NCI-H2171 treated with DMSO at 0.1 percent for 48 hours (cell line): Measurements from ENCODE around the gene ATP12A.

Experiments used
- DNase-seq: peaks from one replicate; lab custom pipeline; 2025; lab: John Stamatoyannopoulos, UW

Gene ATP12A

DNA sequence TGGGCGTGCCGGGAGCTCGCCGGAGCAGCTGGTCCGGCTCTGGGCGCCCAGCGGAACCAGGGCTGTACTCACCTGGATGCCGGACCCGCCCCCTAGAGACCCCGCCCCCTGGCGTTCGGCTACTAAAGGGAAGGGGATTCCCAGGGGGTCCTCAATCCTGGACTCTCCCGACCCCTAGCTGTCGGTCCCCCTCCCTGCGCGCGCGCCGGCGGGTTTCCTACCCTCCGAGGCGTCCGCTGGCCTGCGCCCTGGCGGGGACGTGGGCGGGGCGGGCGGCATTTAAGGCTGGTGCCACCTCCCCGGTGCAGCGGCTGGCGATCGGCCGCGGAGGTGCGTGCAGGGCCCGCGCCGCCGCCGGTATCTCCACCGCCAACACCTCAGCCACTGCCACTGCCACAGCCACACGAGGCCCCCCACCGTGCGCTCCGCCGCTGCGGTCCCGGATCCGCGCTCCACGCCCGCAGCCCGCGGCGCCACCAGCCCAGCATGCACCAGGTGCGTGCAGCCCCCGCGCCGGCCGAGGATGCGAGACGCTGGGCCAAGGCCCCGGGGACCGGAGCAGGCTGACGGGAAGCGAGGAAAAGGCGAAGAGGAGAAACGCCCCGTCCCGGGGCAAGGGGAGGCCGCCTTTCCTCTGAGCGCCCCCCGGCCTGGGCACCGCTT, at the start of gene ATP12A:
ATP12A (plus strand) TSS at position 151 of the 663 bp plus-strand sequence; CDS start at position 487, 336 bp downstream.
- no peak for DNase-seq

- DNase-seq = no peak
These were observed 49.2 kb upstream of the ATP12A start for GRCh38 chr13:24630851-24631620.

DNA sequence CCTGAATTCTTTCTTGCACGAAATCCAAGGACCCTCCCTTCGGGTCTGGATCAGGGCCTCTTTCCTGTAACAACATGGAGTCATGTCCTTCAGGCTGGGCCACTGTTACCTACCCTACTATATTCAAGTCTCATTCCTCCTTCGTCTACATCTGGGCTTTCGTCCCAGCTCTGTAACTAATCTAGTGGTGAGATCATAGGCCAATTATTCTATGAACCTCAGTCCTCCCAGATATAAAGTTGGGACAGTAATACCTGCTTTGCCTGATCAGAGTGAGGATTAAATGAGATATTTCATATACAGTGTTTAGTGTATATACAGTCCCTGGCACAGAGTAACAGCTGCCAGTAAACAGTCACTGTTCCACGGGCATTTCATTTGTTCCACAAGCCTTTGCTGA, 48.3 kb upstream of the ATP12A start:
- no peak for DNase-seq

DNA sequence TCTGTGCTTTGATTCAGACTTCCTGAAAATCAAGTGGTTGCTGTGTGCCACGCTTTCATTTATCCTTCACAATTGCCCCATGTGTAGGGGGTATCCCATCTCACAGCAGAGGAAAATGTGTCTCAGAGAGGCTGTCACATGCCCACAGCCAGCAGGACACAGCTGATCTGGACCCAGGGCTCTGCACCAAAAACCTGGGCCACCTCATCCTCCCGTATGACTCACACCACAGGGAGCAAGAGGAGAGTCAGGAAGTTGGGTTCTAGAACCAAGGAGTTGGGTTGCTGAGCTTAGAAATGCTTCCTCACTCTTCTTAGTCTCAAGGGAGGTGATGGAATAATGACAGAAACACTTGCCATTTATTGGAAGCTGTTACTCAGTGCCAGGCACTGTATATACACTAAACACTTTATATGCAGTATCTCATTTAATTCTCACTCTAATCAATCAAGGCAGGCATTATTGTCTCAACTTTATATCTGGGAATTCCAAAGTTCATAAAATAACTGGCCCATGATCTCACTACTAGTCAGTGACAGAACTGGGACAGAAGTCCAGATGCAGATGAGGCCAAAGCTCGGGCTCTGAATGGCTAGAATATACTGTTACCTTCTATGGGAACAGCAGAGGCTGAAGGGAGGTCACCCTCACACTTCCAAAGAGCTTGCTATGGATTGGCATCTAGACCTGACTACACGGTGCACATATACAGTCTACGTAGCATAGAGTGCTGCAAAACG, 47.7 kb upstream of the ATP12A start:
- no peak for DNase-seq

GRCh38 chr13:24636776-24637175, 43.4 kb upstream of the ATP12A start:
- DNase-seq = no peak

GRCh38 chr13:24638096-24638495, 42.1 kb upstream of the ATP12A start:
- DNase-seq = no peak

- DNase-seq = no peak
These were observed 39.5 kb upstream of the ATP12A start for GRCh38 chr13:24640752-24641151.

DNA sequence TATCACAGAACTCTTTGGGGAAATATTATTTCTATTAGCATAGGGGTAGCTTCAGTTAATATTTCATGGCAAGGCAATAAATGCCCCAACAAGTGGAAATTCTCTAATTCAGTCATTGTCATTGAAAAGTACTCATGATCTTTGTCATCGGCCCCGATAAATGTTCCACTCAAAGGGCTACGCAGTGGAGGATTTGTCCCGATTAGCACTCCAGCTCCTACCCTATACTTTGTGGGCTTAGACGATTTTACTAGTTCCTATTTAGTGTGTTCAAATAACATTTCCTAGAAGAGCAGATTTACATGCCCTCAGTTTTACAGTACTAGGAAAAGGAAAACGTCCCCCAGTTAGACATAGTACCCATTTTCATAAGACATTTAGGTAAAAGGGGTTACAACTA, 38.0 kb upstream of the ATP12A start:
- no peak for DNase-seq

DNA sequence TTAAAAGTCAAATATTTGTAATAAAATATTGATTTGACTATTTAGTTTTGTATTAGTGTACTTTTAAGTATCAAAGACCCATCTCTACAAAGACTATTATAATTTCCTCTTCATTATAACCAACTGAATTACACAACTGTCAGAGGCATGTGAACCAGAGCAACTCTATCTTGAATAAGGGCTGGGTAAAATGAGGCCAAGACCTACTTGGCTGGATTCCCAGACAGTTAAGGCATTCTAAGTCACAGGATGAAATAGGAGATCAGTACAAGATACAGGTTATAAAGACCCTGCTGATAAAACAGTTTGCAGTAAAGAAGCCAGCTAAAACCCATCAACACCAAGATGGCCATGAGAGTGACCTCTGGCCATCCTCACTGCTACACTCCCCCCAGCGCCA, 36.2 kb upstream of the ATP12A start:
- DNase-seq = peak; percentile 34

DNA sequence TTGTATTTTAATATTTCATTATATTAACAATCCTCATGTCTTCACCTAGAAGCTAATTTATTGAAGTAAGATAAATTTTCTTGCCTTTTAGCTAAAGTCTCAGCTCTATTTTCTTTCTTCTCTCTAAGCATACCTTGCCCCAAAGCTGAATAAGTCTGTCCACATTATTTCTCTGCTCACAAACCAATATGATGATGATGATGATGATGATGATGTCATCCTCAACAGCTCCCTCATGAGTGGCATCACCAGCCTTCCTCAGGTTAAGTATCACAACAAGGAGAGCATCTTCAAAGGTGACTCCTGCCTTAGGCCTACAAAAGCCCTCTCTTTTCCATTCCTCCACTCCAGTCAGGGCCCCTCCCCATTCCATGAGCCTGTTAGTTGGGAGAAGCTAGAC, 31.9 kb upstream of the ATP12A start:
- DNase-seq = no peak

GRCh38 chr13:24648983-24649687, 31.1 kb upstream of the ATP12A start:
- DNase-seq = no peak

DNA sequence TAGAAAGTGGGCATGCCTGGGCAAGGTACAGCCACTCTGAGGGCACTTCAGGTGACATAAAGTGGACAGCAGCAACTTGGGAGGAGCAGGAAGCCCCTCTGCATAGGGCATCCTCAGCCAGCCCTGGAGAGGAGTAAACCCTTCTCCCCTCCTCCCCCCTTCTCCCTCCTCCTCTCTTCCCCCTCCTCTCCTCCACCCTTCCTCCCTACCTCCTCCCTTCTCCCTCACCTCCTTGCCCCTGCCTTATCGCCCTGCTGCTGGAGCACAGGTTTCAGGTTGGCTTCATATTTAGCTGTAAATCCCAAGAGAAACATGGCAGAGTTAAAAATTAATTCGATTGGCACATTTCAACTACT, 30.5 kb upstream of the ATP12A start:
- no peak for DNase-seq

DNA sequence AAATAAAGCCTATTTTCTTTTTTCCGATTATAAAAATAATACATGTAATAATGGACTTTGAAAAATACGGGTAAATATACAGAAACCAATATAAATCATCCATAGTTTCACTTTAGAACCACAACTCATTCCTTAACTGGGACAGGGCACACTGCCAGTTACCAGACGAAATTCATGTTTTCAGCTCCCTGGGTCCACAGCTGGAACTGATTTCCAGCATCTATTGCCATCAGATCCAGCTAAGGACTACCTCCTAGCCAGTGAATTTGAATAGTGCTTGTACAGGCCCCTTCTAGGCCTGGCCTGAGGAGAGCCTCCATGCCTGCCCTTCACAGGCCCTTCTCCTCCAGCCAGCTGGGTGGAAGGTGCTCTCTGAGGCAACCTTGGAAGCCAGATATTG, 30.0 kb upstream of the ATP12A start:
- DNase-seq = no peak

- no peak for DNase-seq
These were observed 28.4 kb upstream of the ATP12A start for GRCh38 chr13:24651718-24652345.

- no peak for DNase-seq
These were observed 27.8 kb upstream of the ATP12A start for GRCh38 chr13:24652359-24652758.

DNA sequence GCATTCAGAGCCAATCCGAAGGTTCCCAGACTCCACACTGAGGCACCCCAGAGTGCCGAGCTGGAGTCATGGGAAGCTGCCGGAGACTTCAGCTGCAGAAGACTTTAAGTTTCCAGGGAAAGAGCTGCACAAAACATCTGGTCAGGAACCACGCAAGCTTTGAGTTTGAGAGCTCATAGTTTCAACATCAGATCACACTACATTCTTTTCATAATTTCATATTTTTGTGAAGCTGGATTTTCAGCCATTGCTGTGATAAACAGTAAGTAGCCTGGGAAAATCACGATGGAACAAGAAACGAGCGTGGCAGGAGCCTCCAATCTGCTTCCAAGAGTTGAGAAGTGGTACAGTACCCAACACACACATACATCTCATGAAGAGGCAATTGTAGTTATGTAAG, 25.5 kb upstream of the ATP12A start:
- DNase-seq = no peak

DNA sequence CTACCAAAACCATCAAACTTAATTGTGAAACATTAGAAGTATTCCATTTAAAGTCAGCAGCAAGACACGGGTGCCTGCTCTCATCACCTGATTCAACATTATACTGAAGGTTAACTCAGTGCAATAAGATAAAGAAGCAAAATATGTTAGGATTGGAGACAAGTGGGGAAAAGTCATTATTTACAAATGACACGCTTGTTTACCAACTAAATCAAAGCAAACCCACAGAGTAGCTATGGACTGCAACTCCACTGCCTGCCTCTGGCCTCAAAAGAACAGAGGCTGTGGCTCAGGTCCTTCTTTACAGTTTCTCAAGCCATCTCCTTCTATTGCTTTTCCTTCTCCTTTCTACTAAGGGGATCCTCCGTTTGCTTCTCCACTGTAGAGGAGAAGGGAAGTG, 21.0 kb upstream of the ATP12A start:
- no peak for DNase-seq

DNA sequence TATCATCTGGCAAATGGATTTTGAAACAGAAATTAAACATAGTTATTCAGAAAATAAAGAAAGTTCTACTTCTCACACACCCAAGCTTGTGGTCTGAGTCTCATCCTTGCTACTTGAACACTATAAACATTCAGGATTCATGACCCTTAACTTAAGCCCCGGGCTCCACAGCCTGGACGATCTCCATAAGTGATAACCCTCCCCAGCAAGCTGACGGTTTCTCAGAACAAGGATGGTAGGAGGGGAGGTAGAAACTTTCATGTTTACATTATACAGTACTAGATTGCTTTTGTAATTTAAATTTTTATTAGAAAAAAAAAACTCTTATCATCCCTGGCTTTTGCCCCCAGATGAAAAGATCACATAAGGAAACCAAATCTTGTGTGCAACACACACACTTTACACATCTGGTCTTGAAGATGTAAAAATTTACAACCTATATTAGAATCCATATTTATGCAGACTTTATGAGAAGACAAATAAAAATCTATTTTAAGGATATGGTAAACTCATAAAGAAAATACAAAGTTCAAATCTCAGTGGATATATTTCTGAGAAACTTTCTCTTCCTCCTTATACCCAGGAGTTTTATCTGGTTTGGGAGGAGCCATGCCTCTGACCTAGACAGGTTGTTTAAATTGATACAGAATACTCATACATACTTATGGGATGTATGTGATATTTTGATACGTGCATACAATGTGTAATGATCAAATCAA, 20.0 kb upstream of the ATP12A start:
- DNase-seq = no peak

DNA sequence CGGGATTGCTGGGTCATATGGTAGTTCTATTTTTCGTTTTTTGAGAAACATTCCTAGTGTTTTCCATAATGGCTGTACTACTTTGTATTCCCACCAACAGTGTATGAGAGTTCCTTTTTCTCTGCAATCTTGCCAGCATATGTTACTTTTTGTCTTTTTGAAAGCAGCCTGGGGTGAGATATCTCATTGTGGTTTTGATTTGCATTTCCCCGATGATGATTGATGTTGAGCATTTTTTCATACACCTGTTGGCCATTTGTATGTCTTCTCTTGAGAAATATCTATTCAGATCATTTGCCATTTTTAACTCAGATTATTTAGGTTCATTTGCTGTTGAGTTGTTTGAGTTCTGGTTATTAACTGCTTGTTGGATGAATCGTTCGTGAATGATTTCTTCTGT, 18.5 kb upstream of the ATP12A start:
- DNase-seq = no peak

DNA sequence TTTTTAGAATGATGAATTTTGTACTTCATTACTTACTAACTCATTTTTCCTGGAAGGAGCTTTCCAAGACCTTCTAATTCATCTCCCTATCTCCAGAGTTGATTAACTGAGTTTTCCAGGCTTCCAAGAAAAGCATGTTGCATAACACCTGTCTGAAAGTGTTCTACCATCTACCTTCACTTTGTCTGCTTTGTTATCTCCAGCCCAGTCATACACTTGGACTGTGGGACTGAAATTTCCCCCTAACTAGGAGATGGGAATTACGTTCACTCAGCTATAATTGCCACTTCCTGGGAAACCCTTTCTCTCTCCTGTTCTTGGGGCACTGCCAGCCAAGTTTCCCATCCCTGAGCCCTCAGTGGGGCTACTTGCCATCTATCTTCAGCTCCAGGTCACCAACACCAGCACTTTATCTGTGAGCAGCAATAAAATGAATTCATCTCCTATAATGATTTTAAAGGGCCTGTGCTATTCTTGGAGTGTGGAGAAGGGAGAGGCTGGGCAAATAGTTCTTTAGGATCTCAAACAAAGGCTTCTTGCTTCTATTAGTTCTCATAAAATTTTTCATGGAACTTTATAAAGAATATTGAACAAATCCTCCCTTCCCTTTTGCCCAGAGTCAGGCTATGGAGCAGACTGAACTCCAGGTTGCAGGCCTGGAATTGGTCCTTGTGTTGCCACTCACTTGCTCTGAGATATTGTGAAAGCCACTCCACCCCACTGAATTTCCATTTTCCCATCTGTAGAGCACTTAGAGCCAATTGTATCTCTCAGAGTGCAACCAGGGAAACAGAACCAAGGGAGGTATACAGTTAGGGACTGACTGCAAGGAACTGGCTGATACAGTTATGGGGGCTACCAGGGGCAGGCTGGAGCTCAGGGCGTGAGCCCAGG, 17.8 kb upstream of the ATP12A start:
- DNase-seq = no peak

DNA sequence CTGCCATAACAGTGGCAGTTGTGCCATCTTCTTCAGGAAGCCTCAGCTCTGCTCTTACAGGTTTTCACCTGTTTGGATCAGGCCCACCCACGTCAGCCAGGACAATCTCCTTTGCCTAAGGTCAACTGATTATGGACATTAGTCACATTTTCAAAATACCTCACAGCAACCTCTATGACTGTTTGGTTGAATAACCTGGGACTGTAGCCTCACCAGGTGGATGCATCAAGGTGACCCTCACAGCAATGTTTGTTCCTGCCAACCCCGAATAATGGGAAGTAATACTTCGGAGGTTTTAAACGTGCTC, 17.2 kb upstream of the ATP12A start:
- DNase-seq = no peak
